ENCODE data around the gene ANGPTL2.

The ANGPTL2 gene

GRCh38 chr9:127074561-127075548 is 47.6 kb downstream of the ANGPTL2 start:
- no peak for DNase-seq

DNA sequence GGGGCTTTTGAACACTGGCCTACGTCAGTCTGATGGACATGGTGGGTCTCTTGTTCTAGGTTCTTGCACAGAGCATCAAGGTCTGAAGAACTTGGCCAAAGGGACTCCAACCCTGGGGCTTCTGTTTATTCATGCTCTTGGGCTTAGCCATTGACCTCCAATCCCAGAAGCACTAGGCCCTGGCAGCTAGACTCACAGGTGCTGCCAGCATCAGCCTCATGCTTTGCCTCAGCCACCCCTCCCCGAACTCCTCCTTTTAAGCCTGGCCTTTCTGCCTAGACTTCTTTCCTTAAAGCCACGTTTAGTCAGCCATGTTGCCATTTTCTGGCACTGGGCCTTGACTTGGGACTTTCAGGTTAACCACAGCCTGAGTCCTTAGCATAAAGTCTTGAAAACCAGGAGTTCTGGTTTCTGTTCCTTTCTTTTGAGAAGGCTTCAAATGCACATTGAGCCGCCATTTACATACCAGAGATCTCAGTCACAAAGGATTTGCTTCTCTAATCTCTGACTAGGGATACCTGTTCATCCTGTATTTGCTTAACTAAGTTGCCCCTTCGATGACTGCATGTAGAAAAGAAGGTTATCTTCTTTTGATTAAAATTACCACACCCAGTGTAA is 54.7 kb downstream of the ANGPTL2 start:
- DNase-seq, result no peak

GRCh38 chr9:127066851-127067136 is 55.6 kb downstream of the ANGPTL2 start:
- peak; percentile 3 for DNase-seq

- DNase-seq, result no peak
Measured at GRCh38 chr9:127066060-127066850, 56.2 kb downstream of the ANGPTL2 start.

DNA sequence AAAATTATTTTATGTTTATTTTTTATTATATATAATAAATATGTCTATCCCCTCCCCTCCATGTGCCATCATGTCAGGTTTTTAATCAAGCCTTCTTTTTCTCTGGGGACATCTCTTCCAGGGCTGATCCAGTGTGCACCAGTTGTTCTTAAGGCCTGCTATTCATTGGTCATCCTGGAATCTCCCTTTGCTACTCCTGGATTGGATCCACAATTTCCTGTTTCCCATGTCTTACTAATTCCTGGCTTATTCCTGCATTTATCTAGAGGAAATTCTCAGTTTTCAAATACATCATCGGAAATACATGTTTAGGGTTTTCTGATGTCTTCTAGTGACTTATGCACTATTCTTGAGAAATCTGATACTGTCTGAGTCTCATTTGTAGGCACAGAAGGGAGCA is 56.8 kb downstream of the ANGPTL2 start:
- DNase-seq, result no peak

GRCh38 chr9:127064335-127064734 is 58.1 kb downstream of the ANGPTL2 start:
- DNase-seq, result no peak

GRCh38 chr9:127061411-127061810 is 61.0 kb downstream of the ANGPTL2 start:
- DNase-seq, result no peak

- no peak for DNase-seq
Measured at GRCh38 chr9:127059765-127060361, 62.6 kb downstream of the ANGPTL2 start.

DNA sequence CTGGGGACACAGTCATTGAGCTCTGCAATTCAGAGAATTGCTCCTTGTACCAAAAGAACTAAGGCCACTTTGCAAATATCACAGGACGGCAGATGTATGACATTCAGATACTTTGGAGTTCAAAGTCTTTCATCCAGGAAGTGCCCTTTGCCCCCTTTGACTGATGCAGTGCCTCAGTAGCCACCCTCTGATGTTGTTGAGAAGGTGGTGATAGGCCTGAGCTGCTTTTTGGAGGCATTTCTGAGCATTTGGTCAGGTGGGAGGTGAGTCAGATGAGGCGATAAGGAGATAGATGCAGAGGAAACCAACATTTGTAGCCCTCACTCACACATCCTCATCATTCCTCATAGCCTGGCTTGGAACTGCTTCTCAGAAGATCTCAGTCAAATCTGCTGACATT is 63.4 kb downstream of the ANGPTL2 start:
- no peak for DNase-seq

- DNase-seq, result no peak
Measured at GRCh38 chr9:127058645-127059021, 63.8 kb downstream of the ANGPTL2 start.

DNA sequence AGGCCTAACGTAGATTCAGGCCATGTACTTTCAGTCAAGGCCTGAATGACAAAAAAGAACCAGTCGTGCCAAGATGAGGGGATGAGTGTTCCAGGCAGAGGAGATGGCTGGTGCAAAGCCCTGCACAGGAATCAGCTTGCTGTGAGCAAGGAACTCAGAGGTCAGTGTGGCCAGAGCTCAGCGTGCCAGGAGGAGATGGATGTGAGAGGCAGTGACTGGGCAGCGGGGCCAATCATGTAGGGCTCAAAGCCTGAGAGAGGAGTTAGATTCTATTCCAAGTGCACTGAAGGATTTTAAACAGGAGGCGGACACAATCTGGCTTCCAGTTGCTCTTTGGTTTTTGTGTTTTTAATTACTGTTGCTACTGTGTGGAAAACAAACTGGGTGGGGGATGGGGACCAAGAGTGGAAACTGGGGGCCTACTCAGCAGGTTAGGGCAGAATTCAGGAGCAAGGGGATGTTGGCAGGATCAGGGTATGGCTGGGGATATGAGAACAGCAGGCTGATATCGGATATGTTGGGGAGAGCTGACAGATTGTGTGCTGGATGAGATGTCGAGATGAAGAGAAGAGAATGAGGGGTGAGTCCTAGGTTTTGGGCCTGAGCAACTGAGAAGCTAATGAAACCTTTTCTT is 64.3 kb downstream of the ANGPTL2 start:
- no peak for DNase-seq

GRCh38 chr9:127056446-127056845 is 66.0 kb downstream of the ANGPTL2 start:
- no peak for DNase-seq

GRCh38 chr9:127055745-127056402 is 66.6 kb downstream of the ANGPTL2 start:
- no peak for DNase-seq

DNA sequence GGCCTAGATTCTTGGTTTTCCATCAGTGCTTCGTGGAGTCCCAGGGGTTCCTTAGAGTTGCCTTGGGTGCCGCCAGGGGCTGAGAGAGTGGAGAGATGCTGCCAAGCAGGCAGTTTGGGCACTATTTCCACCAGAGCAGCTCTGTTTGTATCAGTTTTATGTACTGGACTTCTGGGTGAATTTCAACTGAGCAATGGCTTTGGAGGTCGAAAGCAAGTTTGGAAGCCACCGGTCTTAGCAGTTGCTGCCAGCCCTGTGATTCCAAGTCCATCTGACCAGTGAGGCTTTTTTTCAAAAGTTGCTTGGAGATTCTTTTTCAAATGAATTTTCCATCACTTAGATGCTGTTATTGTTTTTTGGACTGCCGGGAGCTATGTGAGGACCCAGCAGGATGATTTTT is 68.5 kb downstream of the ANGPTL2 start:
- DNase-seq, result no peak

DNA sequence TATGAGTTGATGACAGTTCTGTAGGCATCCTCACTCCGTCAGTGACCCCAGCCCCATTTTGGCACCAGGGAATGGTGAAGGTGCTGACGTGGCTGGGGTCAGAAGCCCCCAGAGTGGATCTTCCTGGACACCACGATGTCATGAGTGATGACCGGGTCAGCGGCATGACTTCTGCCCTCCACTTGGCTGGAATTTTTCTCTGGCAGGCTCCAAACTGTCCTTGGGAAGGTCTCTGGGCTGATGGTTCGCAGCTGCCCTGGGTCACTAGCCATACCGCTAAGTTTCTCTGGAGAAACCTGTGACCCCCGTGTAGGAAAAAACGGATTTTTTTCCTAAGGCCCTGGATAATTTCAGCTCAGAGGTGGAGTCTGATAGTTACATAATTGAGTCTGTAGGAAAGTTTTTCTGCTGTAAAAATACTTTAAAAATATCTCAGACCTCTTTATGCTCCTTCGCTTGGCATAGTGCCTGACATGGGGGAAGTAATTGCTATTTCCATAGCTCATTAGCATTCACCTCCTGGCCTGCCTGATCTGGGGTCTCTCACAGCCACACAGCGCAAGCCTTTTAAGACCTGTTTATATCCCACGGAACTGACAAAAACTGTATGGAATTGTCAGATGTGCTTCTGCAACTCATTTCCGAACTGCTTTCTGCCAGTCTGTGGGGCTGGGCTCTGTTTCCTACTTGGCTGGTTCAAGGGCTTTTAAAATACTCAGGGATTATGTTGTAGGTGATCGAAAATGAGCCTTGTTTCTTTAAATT is 69.2 kb downstream of the ANGPTL2 start:
- no peak for DNase-seq

DNA sequence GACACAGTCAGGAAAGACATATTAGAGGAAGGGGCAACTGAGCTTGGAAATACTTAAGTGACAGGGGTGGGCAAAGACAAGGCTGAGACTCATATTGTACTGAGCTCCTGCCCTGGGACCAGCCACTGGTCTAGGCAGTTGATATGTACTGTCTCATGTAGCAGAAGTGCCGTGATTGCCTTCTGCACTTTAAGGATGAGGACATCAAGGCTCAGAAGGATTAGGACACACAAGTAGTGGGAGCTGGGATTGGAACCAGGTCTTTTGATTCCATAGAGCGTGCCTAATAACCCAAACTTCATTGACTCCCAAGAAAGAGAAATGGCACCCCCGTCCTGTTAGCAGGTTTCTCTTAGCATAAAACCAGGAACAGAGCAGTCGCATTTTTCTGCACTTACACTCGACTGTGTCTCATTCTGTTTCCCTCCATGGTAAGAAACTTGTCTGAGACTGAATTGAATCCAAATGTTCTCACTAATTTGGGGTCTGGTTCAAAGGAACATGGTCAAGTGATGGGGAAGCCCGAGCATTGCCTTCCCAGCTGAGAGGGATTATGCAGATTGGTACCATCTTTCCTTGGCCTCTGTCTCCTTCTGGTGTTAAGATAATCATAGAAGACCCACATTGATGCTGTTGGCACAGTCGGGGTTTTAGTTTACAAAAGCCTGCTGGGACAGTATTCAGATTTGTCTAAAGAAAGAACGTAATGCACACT is 70.4 kb downstream of the ANGPTL2 start:
- DNase-seq, result no peak

- DNase-seq, result peak; percentile 14
Measured at GRCh38 chr9:127050591-127051001, 71.8 kb downstream of the ANGPTL2 start.

- no peak for DNase-seq
Measured at GRCh38 chr9:127050152-127050551, 72.3 kb downstream of the ANGPTL2 start.

DNA sequence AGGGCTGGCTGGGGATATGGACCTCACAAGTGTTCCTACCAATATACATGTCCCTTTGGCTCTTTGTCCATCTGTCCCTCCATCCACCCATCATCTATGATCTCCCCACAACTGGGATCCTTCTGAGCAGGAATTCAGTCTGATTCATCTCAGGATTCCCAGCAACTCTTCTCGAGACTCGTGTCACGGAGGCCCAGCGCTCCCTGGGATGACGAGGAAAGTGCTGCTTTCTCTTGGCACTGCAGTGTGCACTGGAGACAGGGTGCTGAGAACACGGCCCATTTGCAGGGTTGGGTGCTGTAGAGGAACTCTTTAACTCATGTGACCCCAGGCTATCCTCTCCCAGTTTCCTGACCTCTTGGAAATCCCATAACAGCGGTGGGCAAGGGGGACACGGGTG is 72.9 kb downstream of the ANGPTL2 start:
- no peak for DNase-seq

GRCh38 chr9:127049044-127049443 is 73.4 kb downstream of the ANGPTL2 start:
- peak; percentile 83 for DNase-seq

DNA sequence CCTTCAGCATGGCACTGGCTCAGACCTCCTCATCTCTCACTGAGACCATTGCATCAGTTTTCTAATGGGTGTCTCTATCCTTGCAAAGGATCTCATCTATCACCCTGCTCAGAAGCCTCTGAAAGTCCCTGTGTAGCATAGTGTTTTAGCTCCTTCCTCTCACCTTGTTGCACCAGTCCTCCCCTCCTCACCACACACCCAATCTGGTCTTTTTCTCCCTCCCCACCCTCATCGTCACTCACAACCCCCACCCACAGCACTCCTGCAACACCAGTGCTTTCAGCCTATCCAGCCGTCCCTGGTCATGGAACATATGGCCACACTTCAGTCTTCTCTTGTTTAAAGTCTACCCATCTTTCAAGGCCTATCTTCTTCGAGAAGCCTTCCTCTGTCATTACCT is 74.5 kb downstream of the ANGPTL2 start:
- no peak for DNase-seq

All from inflammatory macrophage treated with lipopolysaccharide for 4 hours (primary cell).